HEK293T (cell line): ENCODE data around the gene PTPN21.

Experiments
- BHLHE40 ChIP-seq: fragments of 450-650 bp; IDR thresholded peaks from 2 replicates; pipeline ENCODE4 v1.6.1; 2016; ENCODE audit warnings: mild to moderate bottlenecking, moderate library complexity, borderline replicate concordance
- ELF4 ChIP-seq: fragments of 450-650 bp; IDR thresholded peaks from 2 replicates; pipeline ENCODE4 v1.6.1; 2017; ENCODE audit warnings: antibody characterized with exemption
- FOXA1 ChIP-seq: fragments of 450-650 bp; IDR thresholded peaks from 2 replicates; pipeline ENCODE4 v1.6.1; 2016; ENCODE audit warnings: mild to moderate bottlenecking
- FOXK2 ChIP-seq: fragments of 450-650 bp; IDR thresholded peaks from 2 replicates; pipeline ENCODE4 v1.6.1; 2016; ENCODE audit warnings: mild to moderate bottlenecking
- FOXM1 ChIP-seq: fragments of 450-650 bp; IDR thresholded peaks from 2 replicates; pipeline ENCODE4 v1.6.1; 2017; ENCODE audit warnings: mild to moderate bottlenecking, borderline replicate concordance
- HDGF ChIP-seq: fragments of 450-650 bp; IDR thresholded peaks from 2 replicates; pipeline ENCODE4 v1.6.1; 2017; ENCODE audit warnings: antibody characterized with exemption, borderline replicate concordance
- L3MBTL2 ChIP-seq: fragments of 450-650 bp; conservative IDR thresholded peaks from 2 replicates; pipeline ENCODE4 v1.6.1; 2016; ENCODE audit warnings: mild to moderate bottlenecking
- LEF1 ChIP-seq: fragments of 450-650 bp; IDR thresholded peaks from 2 replicates; pipeline ENCODE4 v1.6.1; 2017; ENCODE audit warnings: mild to moderate bottlenecking, borderline replicate concordance
- SP1 ChIP-seq: fragments of 450-650 bp; IDR thresholded peaks from 2 replicates; pipeline ENCODE4 v1.6.1; 2017
- SUZ12 ChIP-seq: fragments of 450-650 bp; IDR thresholded peaks from 2 replicates; pipeline ENCODE4 v1.6.1; 2016; ENCODE audit warnings: mild to moderate bottlenecking
- TARDBP ChIP-seq: fragments of 450-650 bp; IDR thresholded peaks from 2 replicates; pipeline ENCODE4 v1.6.1; 2016
- ZNF384 ChIP-seq: fragments of 450-650 bp; IDR thresholded peaks from 2 replicates; pipeline ENCODE4 v1.6.1; 2016
- TF ChIP-seq, protein P1 (sequence below): fragments of 450-650 bp; IDR thresholded peaks from 2 replicates; pipeline ENCODE4 v1.6.1; 2016

DNA sequence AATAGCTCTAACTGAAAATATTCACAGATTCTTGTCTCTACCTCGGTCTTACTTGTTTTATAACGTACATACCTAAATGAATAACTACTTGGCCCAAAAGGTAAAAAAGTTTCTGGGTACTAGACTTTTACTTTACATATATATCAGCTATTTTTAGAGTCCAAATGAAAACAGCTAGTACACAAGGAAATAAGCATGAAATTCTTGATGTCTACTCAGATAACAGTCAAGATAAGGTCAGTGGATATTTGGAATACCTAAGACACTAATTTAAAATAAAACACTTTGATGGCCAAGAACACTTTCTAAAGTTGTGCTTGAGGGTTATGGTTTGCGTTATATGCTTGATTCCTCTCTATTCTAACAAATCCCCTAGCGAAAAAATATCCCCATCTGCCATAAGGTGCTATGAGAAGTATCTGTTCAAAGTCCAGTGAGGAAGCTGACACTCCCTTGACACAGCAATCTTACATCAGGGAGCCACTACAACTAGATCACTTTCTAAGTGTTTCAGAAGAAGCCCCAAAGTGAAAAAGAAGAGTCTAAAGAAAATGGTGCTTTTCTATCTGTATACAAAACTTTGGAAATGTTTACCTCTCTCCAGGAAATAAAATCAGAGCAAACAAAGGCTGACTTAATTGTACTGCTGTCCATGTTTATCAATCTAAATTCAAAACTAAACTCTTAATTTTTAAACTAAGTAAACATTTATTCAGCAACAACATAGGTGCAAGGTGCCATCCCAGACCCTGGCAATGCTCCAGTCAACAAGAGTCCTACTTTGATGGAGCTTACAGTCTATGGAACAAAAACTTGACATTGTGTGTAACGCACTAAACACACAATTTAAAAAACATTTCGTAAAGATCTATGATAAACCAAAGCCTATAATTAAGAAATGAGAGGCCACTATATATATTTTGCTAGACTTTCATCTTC, 11.7 kb downstream of the PTPN21 start:
- TF ChIP-seq HDGF (no peak), ELF4 (no peak), ZNF384 (no peak), BHLHE40 (no peak), L3MBTL2 (no peak), TARDBP (no peak), SUZ12 (no peak), FOXK2 (no peak), SP1 (no peak), FOXM1 (no peak), FOXA1 (no peak), LEF1 (no peak)
- TF ChIP-seq, protein P1, sequence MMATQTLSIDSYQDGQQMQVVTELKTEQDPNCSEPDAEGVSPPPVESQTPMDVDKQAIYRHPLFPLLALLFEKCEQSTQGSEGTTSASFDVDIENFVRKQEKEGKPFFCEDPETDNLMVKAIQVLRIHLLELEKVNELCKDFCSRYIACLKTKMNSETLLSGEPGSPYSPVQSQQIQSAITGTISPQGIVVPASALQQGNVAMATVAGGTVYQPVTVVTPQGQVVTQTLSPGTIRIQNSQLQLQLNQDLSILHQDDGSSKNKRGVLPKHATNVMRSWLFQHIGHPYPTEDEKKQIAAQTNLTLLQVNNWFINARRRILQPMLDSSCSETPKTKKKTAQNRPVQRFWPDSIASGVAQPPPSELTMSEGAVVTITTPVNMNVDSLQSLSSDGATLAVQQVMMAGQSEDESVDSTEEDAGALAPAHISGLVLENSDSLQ = no peak
